Erythroblast (primary cell): ENCODE measurements around the gene COPB2.

Source experiments
- GATA1 ChIP-seq: IDR thresholded peaks from 2 replicates; pipeline ENCODE4 v1.6.1; 2011; ENCODE audit warnings: low read depth, mild to moderate bottlenecking, control low read depth, low read length, moderate library complexity
- POLR2A ChIP-seq: IDR thresholded peaks from 2 replicates; pipeline ENCODE4 v1.6.1; 2011; ENCODE audit warnings: mild to moderate bottlenecking, low read length

DNA sequence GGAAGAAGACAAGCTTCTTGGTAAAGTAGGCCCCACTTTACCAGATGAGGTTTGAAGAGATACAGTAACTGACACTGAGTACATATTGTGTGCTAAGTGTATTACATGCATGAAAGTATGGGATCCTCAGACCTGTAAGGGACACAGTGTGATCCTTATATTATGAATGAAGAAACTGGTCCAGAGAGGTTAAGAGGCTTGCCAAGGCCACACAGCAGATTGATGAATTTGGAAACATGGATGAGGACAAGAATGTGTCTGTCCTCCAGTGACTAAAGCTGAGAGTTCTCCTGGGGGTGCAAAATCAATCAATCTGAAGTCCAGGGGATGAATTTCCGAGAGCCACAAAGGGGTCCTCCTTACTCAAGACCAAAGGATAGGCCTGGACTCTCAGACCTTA is 77.0 kb downstream of the COPB2 start:
- no peak for TF ChIP-seq POLR2A
- no peak for TF ChIP-seq GATA1
